ENCODE data around the gene SYNDIG1L.

GRCh38 chr14:74401504-74402241 is 24.3 kb downstream of the SYNDIG1L start:
- TF ChIP-seq CTCF (IDR thresholded peaks at IDR 0.05; ENCODE audit: poor library complexity, severe bottlenecking) (no peak), REST (IDR thresholded peaks at IDR 0.05; ENCODE audit: borderline replicate concordance) (no peak), EP300 (conservative IDR thresholded peaks at IDR 0.05; ENCODE audit: poor library complexity, severe bottlenecking) (no peak), POLR2AphosphoS5 (IDR thresholded peaks at IDR 0.05) (no peak), MXI1 (conservative IDR thresholded peaks at IDR 0.05; ENCODE audit: poor library complexity, severe bottlenecking) (no peak), EZH2 (IDR thresholded peaks at IDR 0.05; ENCODE audit: borderline replicate concordance, insufficient read depth, low read length, poor library complexity, severe bottlenecking) (no peak), SMC3 (conservative IDR thresholded peaks at IDR 0.05; ENCODE audit: poor library complexity) (no peak), RAD21 (conservative IDR thresholded peaks at IDR 0.05) (no peak), TAF1 (IDR thresholded peaks at IDR 0.05; ENCODE audit: low read depth) (no peak)

All from neural cell (in vitro differentiated cells).